ENCODE results near the gene F10. TPM values are rescaled to one million over a fixed set of nuclear protein-coding genes. Genes with fewer than 3 reads are reported as not detected.

F10 gene
- total and polyA plus RNA-seq, 4 experiments from 2014 or later: not detected

- no peaks in the 10 kb centered on the region for H3K27me3 Mint-ChIP-seq
- peaks cover 0 to 10% (median 3%) of the 10 kb centered on the region in 8 donors for H3K9me3 Mint-ChIP-seq
- no peak overlapping the region for H3K4me3 ChIP-seq (ENCODE audit: low read length in 2 of 2)
- POLR2A ChIA-PET (ENCODE audit: partially characterized antibody): no interaction called here
- no peaks in the 10 kb centered on the region for H3K9me3 ChIP-seq (ENCODE audit: control insufficient read depth in 1 of 2, low read length in 2 of 2)
- no peak for DNase-seq
- no peak overlapping the region for H3K27ac ChIP-seq (ENCODE audit: low read depth, low read length)
- H3K4me1 Mint-ChIP-seq: peaks cover 19 to 43% (median 21%) of the 10 kb centered on the region in 4 donors
- peak overlapping the region in 4 of 7 donors; percentile 35 to 72 (median 60) for H3K27ac Mint-ChIP-seq
- H3K36me3 Mint-ChIP-seq: peaks cover 39 to 42% of the 10 kb centered on the region in 2 donors
- no peaks in the 10 kb centered on the region for H3K36me3 ChIP-seq (ENCODE audit: insufficient read depth, low read length)
- H3K4me1 ChIP-seq (ENCODE audit: insufficient read depth, low read length): peaks cover 41% of the 10 kb centered on the region
- CTCF ChIA-PET (ENCODE audit: partially characterized antibody): no interaction called here
- H3K4me3 Mint-ChIP-seq: no peak overlapping the region
- no peaks in the 10 kb centered on the region for H3K27me3 ChIP-seq (ENCODE audit: insufficient read depth, low read length)
- intact Hi-C loops (cut with micrococcal nuclease): loop anchor here (5.0 kb wide), 1 partner anchor 35 kb away; the partner anchor contains the start of genes CUL4A and PCID2
These were observed 49.9 kb downstream of the F10 start for GRCh38 chr13:113172419-113172926.

GRCh38 chr13:113176280-113176679 is 53.7 kb downstream of the F10 start:
- H3K27me3 Mint-ChIP-seq: no peaks in the 10 kb centered on the region
- intact Hi-C loops (cut with micrococcal nuclease): no loop called here
- peaks cover 37% of the 10 kb centered on the region for H3K36me3 ChIP-seq (ENCODE audit: insufficient read depth, low read length)
- H3K36me3 Mint-ChIP-seq: peaks cover 46 to 56% of the 10 kb centered on the region in 2 donors
- peak overlapping the region; percentile 64 for H3K27ac ChIP-seq (ENCODE audit: low read depth, low read length)
- no peaks in the 10 kb centered on the region for H3K9me3 ChIP-seq (ENCODE audit: control insufficient read depth in 1 of 2, low read length in 2 of 2)
- H3K4me3 Mint-ChIP-seq: peak overlapping the region in 7 of 8 donors; percentile 40 to 81 (median 67)
- H3K4me3 ChIP-seq (ENCODE audit: low read length in 2 of 2): no peak overlapping the region
- POLR2A ChIA-PET (ENCODE audit: partially characterized antibody): interaction anchor here (0.7 to 2.5 kb wide), 6 partner anchors 9 to 33 kb away, joined by 3 to 19 read pairs (median 6); partner anchors contain the start of genes CUL4A and PCID2
- H3K27me3 ChIP-seq (ENCODE audit: insufficient read depth, low read length): no peaks in the 10 kb centered on the region
- H3K27ac Mint-ChIP-seq: peak overlapping the region; percentile 91 to 99 (median 97)
- CTCF ChIA-PET (ENCODE audit: partially characterized antibody): interaction anchor here (1.0 to 1.2 kb wide), 2 partner anchors 9 to 11 kb away, joined by 3 read pairs; no protein-coding TSS in a partner anchor
- H3K4me1 Mint-ChIP-seq: peaks cover 21 to 69% (median 42%) of the 10 kb centered on the region in 4 donors
- H3K4me1 ChIP-seq (ENCODE audit: insufficient read depth, low read length): peaks cover 63% of the 10 kb centered on the region
- H3K9me3 Mint-ChIP-seq: peaks cover 0 to 5% (median 0%) of the 10 kb centered on the region in 8 donors
- peak; percentile 65 to 88 (median 79) for DNase-seq

- intact Hi-C loops (cut with micrococcal nuclease): no loop called here
- peak overlapping the region in 5 of 7 donors; percentile 91 to 99 (median 96) for H3K27ac Mint-ChIP-seq
- peaks cover 61% of the 10 kb centered on the region for H3K4me1 ChIP-seq (ENCODE audit: insufficient read depth, low read length)
- H3K36me3 Mint-ChIP-seq: peaks cover 45 to 57% of the 10 kb centered on the region in 2 donors
- CTCF ChIA-PET (ENCODE audit: partially characterized antibody): interaction anchor here (1.2 kb wide), 1 partner anchor 9 kb away, joined by 3 read pairs; no protein-coding TSS in a partner anchor
- peaks cover 39% of the 10 kb centered on the region for H3K36me3 ChIP-seq (ENCODE audit: insufficient read depth, low read length)
- H3K27me3 ChIP-seq (ENCODE audit: insufficient read depth, low read length): no peaks in the 10 kb centered on the region
- H3K9me3 ChIP-seq (ENCODE audit: control insufficient read depth in 1 of 2, low read length in 2 of 2): no peaks in the 10 kb centered on the region
- H3K4me3 ChIP-seq (ENCODE audit: low read length in 2 of 2): no peak overlapping the region
- peak overlapping the region; percentile 64 for H3K27ac ChIP-seq (ENCODE audit: low read depth, low read length)
- peak overlapping the region in 2 of 8 donors; percentile 72 to 81 for H3K4me3 Mint-ChIP-seq
- peaks cover 19 to 71% (median 40%) of the 10 kb centered on the region in 4 donors for H3K4me1 Mint-ChIP-seq
- no peak for DNase-seq
- peaks cover 0 to 5% (median 0%) of the 10 kb centered on the region in 8 donors for H3K9me3 Mint-ChIP-seq
- POLR2A ChIA-PET (ENCODE audit: partially characterized antibody): interaction anchor here (2.2 to 2.5 kb wide), 2 partner anchors 8 to 33 kb away, joined by 10 to 19 read pairs; partner anchors contain the start of genes CUL4A and PCID2
- no peaks in the 10 kb centered on the region for H3K27me3 Mint-ChIP-seq
These were observed 54.2 kb downstream of the F10 start for GRCh38 chr13:113176822-113177221.

GRCh38 chr13:113178070-113178895 is 55.7 kb downstream of the F10 start:
- Histone ChIP-seq H3K27ac (ENCODE audit: low read depth, low read length) (peak overlapping the region; percentile 28), H3K9me3 (ENCODE audit: control insufficient read depth in 1 of 2, low read length in 2 of 2) (no peaks in the 10 kb centered on the region), H3K36me3 (ENCODE audit: insufficient read depth, low read length) (peaks cover 43% of the 10 kb centered on the region), H3K4me1 (ENCODE audit: insufficient read depth, low read length) (peaks cover 67% of the 10 kb centered on the region), H3K4me3 (ENCODE audit: low read length in 2 of 2) (no peak overlapping the region), H3K27me3 (ENCODE audit: insufficient read depth, low read length) (no peaks in the 10 kb centered on the region)
- no peak for DNase-seq
- CTCF ChIA-PET (ENCODE audit: partially characterized antibody): no interaction called here
- peak overlapping the region; percentile 8 to 81 (median 72) for H3K27ac Mint-ChIP-seq
- peaks cover 53 to 56% of the 10 kb centered on the region in 2 donors for H3K36me3 Mint-ChIP-seq
- peaks cover 0 to 5% (median 0%) of the 10 kb centered on the region in 8 donors for H3K9me3 Mint-ChIP-seq
- no peaks in the 10 kb centered on the region for H3K27me3 Mint-ChIP-seq
- H3K4me3 Mint-ChIP-seq: peak overlapping the region in 4 of 8 donors; percentile 5 to 65 (median 28)
- POLR2A ChIA-PET (ENCODE audit: partially characterized antibody): interaction anchor here (0.5 to 3.6 kb wide), 3 partner anchors 31 to 994 kb away, joined by 3 to 20 read pairs (median 19); partner anchors contain the start of genes CUL4A and PCID2
- peaks cover 22 to 74% (median 44%) of the 10 kb centered on the region in 4 donors for H3K4me1 Mint-ChIP-seq
- intact Hi-C loops (cut with micrococcal nuclease): no loop called here

GRCh38 chr13:113178896-113179167 is 56.2 kb downstream of the F10 start:
- peaks cover 27 to 79% (median 49%) of the 10 kb centered on the region in 4 donors for H3K4me1 Mint-ChIP-seq
- H3K9me3 ChIP-seq (ENCODE audit: control insufficient read depth in 1 of 2, low read length in 2 of 2): no peaks in the 10 kb centered on the region
- DNase-seq: no peak
- intact Hi-C loops (cut with micrococcal nuclease): no loop called here
- POLR2A ChIA-PET (ENCODE audit: partially characterized antibody): interaction anchor here (3.6 kb wide), 1 partner anchor 30 kb away, joined by 20 read pairs; the partner anchor contains the start of genes CUL4A and PCID2
- peaks cover 49% of the 10 kb centered on the region for H3K36me3 ChIP-seq (ENCODE audit: insufficient read depth, low read length)
- H3K4me1 ChIP-seq (ENCODE audit: insufficient read depth, low read length): peaks cover 72% of the 10 kb centered on the region
- H3K4me3 ChIP-seq (ENCODE audit: low read length in 2 of 2): no peak overlapping the region
- no peaks in the 10 kb centered on the region for H3K27me3 ChIP-seq (ENCODE audit: insufficient read depth, low read length)
- peaks cover 59 to 61% of the 10 kb centered on the region in 2 donors for H3K36me3 Mint-ChIP-seq
- H3K4me3 Mint-ChIP-seq: no peak overlapping the region
- H3K27ac ChIP-seq (ENCODE audit: low read depth, low read length): peak overlapping the region; percentile 17
- peak overlapping the region in 5 of 7 donors; percentile 8 to 81 (median 75) for H3K27ac Mint-ChIP-seq
- H3K9me3 Mint-ChIP-seq: peaks cover 0 to 5% (median 0%) of the 10 kb centered on the region in 8 donors
- H3K27me3 Mint-ChIP-seq: no peaks in the 10 kb centered on the region
- CTCF ChIA-PET (ENCODE audit: partially characterized antibody): no interaction called here

GRCh38 chr13:113179374-113180230 is 57.0 kb downstream of the F10 start:
- H3K4me3 ChIP-seq (ENCODE audit: low read length in 2 of 2): no peak overlapping the region
- H3K36me3 Mint-ChIP-seq: peaks cover 56 to 63% of the 10 kb centered on the region in 2 donors
- peaks cover 51% of the 10 kb centered on the region for H3K36me3 ChIP-seq (ENCODE audit: insufficient read depth, low read length)
- peaks cover 0 to 5% (median 0%) of the 10 kb centered on the region in 8 donors for H3K9me3 Mint-ChIP-seq
- H3K4me1 Mint-ChIP-seq: peaks cover 27 to 85% (median 49%) of the 10 kb centered on the region in 4 donors
- H3K4me3 Mint-ChIP-seq: peak overlapping the region in 6 of 8 donors; percentile 43 to 83 (median 64)
- H3K4me1 ChIP-seq (ENCODE audit: insufficient read depth, low read length): peaks cover 80% of the 10 kb centered on the region
- peak in 4 of 5 donors; percentile 53 to 69 (median 68) for DNase-seq
- ChIA-PET POLR2A (ENCODE audit: partially characterized antibody) (interaction anchor here (0.8 to 3.6 kb wide), 3 partner anchors 23 to 30 kb away, joined by 3 to 20 read pairs (median 3); partner anchors contain the start of genes CUL4A and PCID2), CTCF (ENCODE audit: partially characterized antibody) (interaction anchor here (1.1 kb wide), 1 partner anchor 24 kb away, joined by 5 read pairs; no protein-coding TSS in a partner anchor)
- intact Hi-C loops (cut with micrococcal nuclease): no loop called here
- H3K27me3 ChIP-seq (ENCODE audit: insufficient read depth, low read length): no peaks in the 10 kb centered on the region
- peak overlapping the region; percentile 12 for H3K27ac ChIP-seq (ENCODE audit: low read depth, low read length)
- no peaks in the 10 kb centered on the region for H3K9me3 ChIP-seq (ENCODE audit: control insufficient read depth in 1 of 2, low read length in 2 of 2)
- peak overlapping the region; percentile 87 to 99 (median 95) for H3K27ac Mint-ChIP-seq
- H3K27me3 Mint-ChIP-seq: no peaks in the 10 kb centered on the region
